Stimulated activated CD8-positive, alpha-beta memory T cell treated with anti-CD3 and anti-CD28 coated beads, Interleukin-2, amount 100 ng/mL, for 1 hour (primary cell): ENCODE results near the gene GALNT1.

Experiments used
- DNase-seq, 2 donors: peaks; one replicate each; pipeline ENCODE4 v3.0.0-alpha.2; 2020; ENCODE audit warnings: low read depth in 2 of 2

Gene GALNT1

DNA sequence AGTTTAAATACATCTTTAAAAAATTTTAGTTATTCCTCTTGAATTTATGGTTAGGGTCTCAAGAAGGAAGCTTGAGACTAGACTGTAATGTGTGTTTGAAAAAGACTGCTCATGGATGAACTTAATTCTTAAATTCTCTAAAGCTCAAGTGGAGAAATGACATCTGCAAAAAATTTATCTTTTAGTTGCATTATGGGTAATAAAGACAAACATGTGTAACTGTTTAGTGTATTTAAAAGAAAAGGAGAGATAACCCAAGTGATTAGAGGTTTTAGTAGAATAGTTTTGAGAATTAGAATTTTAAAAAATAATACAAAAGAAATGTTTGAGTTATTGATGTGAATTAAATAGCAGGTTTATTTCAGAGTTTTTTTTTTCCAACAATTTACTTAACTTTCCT, 36.7 kb downstream of the GALNT1 start:
- no peak for DNase-seq

GRCh38 chr18:35618696-35619095, 37.2 kb downstream of the GALNT1 start:
- no peak for DNase-seq

DNA sequence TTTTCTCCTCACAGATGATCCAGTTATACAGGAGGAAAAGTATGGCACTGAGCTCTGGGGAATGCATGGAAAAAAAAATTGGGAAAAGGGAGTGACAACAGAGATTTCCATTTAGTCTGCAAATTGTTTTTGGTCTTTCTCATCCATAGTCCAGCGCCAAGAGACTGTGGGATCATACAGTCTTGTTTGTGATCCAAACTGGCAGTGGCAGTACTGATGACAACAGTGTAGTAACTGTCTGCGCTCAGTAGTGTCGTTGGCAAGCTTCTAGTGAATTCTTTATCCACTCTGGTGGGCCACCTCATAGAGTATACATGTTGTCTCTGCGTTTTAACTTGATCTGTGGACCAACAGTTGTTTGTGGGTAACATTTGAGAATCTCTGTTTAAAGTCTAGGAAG, 37.9 kb downstream of the GALNT1 start:
- no peak for DNase-seq

- DNase-seq = no peak
Observed at GRCh38 chr18:35619941-35620340, 38.4 kb downstream of the GALNT1 start.

- no peak for DNase-seq
Observed at GRCh38 chr18:35620765-35621164, 39.2 kb downstream of the GALNT1 start.

DNA sequence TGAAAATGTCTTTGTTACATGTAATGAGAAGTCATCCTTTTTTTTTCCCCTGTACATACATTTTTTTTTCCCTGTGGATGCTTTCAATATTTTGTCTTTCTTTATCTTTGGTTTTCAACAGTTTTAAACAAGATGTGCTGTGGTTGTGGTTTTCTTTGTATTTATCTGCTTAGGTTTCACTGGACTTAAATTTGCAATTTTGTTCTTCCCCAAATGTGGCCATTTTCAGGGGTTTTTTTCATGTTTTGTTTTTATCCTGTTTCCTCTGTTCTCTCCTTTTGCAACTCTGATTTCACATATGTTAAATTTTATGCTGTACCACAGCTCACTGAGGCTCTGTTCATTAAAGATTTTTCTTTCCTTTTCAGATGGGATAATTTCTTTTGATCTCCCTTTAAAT, 41.7 kb downstream of the GALNT1 start:
- DNase-seq = no peak

- no peak for DNase-seq
Observed at GRCh38 chr18:35624146-35624545, 42.6 kb downstream of the GALNT1 start.

DNA sequence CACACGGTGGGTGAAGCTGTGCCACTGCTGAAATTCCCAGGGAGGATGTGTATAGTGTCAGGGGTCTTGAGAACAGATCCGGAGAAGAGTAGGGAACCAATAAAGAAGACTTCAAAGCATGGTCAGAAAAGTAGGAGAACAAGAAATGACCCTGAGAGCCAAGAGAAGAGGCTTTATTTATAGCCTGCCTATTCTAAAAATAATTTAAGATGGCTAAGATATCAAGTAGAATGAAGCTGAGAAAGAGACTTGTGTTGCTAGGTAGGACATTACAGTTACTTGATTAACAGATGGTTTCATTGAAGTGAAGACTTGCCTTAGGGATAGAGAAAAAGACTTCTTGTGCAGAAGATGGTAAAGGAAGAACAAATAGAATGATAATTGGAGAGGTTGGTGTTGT, 43.7 kb downstream of the GALNT1 start:
- no peak for DNase-seq

GRCh38 chr18:35633761-35634160, 52.2 kb downstream of the GALNT1 start:
- DNase-seq = no peak

GRCh38 chr18:35634323-35634722, 52.8 kb downstream of the GALNT1 start:
- DNase-seq = no peak

- DNase-seq = no peak
Observed at GRCh38 chr18:35635170-35635569, 53.6 kb downstream of the GALNT1 start.

DNA sequence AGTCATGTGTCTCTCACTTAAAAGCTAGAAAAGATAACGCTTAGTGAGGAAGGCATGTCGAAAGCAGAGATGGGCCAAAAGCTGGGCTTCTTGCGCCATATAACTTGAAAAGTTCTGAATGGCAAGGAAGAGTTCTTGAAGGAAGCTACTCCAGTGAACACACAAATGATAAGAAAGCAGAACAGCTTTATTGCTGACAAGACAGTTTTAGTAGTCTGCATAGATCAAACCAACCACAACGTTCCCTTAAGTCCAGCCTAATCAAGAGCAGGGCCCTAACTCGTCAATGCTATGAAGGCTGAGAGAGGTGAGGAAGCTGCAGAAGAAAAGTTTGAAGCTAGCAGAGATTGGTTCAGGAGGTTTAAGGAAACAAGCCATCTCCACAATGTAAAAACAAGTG, 55.7 kb downstream of the GALNT1 start:
- DNase-seq = no peak

GRCh38 chr18:35639296-35639695, 57.8 kb downstream of the GALNT1 start:
- DNase-seq = no peak

- no peak for DNase-seq
Observed at GRCh38 chr18:35641467-35641866, 59.9 kb downstream of the GALNT1 start.

DNA sequence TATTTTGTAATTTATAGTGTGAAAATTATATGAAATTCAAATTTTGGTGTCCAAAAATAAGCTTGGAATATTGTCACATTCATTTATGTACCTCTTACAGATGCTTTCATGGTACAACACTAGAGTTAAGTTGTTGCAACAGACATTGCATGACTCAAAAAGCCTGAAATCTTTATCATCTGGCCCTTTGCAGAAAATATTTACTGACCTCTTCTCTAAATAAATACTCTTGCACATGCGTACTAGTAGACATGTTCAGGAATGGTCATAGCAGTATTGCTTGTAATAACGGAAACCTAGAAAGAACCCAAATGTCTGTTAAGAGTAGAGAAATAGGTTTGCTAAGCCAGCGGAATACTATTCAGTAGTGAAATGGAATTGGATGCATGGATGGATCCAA, 60.4 kb downstream of the GALNT1 start:
- DNase-seq = no peak

DNA sequence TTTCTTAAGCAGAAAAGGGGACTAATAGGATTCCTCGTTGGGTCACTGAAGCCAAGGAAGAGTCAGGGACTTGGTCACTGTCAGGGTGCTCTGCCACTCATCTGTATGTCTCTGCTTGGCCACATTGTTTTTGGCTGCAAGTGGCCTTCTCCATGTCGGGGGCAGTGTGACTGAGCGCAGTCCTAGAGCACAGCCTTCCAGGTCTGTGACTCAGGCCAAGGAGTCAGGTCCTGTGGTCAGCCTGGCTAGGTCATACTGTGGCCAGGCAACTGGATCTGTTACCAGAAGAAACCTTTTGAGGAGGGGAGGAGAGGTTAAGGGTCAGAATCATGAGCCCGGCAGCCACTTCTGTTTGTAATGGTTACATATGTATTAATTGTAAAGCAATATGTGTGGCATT, 61.3 kb downstream of the GALNT1 start:
- DNase-seq = no peak

DNA sequence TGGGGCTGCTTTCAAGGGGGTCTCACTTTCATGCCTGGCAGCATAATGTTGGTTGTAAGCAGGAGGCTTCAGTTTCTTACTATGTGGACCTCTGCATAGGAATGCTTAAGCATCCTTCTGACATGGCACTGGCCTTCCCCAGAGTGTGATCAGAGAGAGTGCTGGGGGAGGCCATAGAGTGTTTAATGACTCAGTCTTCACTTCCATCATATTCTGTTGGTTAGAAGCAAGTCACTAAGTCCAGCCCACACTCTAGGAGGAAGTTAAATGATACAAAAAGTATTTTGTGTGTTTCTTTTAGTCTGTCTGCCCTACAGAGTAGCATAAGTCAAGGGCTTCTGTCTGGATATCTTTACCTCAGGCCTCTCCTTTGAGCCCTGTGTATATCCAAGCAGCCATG, 64.9 kb downstream of the GALNT1 start:
- DNase-seq = no peak

DNA sequence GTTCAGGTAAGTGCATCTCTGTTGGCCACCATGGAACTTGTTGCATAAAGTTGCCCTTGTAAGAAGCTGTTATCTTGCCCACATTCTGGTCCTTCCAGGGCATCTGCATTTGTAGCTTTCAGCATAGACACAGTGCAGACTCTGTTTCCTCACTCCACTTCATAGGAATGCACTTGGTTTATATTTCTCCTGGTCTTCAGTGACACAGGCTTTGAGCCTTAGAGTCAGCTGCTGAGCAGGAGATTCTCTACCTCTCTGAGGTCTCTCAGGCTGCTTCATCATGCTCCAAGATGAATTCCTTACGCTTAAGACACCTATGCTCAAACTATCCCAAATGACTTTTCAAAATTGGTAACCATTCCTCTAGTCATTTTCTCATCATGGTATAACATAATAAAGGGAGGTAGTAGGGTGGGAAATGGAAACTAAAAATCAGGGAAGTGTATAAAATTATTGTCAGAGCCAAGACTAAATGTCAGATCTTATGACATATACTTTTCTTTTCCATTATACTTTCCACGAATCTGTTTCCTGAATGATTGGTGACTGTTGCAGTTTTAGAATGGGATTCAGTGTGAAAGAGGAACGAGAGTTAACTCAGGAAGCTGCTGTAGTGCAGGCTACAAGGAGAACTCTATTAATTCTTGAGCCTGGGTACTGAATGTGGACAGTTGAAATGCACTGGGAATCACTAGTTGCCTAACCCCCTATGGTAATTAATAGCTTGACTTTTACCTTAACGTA, 72.0 kb downstream of the GALNT1 start:
- no peak for DNase-seq

GRCh38 chr18:35658112-35658511, 76.6 kb downstream of the GALNT1 start:
- no peak for DNase-seq

GRCh38 chr18:35661483-35662146, 80.1 kb downstream of the GALNT1 start:
- no peak for DNase-seq

DNA sequence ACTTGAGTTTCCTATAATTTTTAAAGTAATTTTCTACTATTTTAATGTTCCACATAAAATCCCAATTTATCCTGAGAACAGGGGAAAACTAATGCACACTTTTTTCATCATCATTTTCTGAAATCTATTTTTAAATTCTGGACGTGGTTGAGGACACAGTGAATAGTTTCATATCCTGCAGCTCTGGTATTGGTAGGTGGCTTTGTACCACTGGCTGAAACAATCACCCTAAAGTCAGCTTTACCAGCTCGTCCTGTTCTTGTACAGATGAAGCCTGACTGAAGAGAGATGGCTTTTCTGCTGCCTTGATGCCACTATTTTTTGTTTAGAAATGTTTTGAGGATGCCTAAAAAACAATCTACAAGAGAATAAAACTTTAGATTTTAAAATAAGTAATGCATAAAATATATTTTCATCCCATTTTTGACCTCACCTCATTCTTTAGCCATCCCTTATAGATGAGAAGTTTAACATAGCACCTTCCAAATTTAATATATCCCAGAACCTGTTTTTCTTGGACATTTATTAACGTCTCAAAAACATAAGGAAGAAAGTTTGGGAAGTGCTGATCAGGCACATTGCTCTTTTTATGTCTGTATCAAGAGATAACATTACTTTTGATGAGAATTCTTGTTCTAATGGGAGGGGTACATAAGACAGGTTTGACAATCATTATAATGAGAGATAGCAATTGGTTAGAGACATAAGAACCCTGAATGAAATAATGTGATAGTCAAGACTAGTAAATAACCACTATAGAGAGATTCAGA, 80.9 kb downstream of the GALNT1 start:
- no peak for DNase-seq

DNA sequence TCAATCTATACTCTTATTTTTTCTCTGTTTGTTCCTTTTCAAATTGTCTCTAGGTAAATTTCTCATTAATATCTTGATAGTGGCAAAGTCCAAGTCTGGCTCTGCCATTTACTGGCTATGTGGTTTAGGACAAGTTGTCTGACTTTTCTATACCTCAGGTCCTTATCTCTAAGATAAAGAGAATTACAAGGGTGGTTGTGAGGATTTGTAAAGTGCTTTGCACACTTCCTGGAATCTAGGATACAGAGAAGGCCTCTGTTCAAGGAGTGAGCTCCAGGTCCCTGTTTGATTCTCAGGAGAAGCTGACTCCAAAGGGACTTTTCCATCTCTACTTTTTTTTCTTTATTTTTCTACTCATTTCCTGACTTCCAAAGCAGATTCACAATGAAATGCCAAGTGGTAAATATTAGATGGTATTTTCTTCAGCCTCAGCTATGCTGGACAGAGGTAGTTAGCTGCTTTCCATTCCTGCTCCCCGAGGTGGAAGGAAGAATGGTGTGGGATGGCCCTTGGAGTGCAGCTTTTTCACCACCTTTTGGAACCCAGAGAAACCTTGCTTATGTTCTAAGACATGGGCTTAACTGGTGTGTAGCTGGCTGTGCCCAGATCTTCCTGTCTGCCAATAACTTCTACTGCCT, 90.5 kb downstream of the GALNT1 start:
- no peak for DNase-seq
